ENCODE measurements around the gene SRSF10. TPM values are rescaled to one million over a fixed set of nuclear protein-coding genes. Genes with fewer than 3 reads are reported as not detected.

SRSF10 gene
- total and polyA plus RNA-seq, 2 of the 8 experiments (the other 6 are each of a cell fraction or from before 2014, with no cell fraction given), result 155 to 194 TPM

- TF ChIP-seq, protein P1, sequence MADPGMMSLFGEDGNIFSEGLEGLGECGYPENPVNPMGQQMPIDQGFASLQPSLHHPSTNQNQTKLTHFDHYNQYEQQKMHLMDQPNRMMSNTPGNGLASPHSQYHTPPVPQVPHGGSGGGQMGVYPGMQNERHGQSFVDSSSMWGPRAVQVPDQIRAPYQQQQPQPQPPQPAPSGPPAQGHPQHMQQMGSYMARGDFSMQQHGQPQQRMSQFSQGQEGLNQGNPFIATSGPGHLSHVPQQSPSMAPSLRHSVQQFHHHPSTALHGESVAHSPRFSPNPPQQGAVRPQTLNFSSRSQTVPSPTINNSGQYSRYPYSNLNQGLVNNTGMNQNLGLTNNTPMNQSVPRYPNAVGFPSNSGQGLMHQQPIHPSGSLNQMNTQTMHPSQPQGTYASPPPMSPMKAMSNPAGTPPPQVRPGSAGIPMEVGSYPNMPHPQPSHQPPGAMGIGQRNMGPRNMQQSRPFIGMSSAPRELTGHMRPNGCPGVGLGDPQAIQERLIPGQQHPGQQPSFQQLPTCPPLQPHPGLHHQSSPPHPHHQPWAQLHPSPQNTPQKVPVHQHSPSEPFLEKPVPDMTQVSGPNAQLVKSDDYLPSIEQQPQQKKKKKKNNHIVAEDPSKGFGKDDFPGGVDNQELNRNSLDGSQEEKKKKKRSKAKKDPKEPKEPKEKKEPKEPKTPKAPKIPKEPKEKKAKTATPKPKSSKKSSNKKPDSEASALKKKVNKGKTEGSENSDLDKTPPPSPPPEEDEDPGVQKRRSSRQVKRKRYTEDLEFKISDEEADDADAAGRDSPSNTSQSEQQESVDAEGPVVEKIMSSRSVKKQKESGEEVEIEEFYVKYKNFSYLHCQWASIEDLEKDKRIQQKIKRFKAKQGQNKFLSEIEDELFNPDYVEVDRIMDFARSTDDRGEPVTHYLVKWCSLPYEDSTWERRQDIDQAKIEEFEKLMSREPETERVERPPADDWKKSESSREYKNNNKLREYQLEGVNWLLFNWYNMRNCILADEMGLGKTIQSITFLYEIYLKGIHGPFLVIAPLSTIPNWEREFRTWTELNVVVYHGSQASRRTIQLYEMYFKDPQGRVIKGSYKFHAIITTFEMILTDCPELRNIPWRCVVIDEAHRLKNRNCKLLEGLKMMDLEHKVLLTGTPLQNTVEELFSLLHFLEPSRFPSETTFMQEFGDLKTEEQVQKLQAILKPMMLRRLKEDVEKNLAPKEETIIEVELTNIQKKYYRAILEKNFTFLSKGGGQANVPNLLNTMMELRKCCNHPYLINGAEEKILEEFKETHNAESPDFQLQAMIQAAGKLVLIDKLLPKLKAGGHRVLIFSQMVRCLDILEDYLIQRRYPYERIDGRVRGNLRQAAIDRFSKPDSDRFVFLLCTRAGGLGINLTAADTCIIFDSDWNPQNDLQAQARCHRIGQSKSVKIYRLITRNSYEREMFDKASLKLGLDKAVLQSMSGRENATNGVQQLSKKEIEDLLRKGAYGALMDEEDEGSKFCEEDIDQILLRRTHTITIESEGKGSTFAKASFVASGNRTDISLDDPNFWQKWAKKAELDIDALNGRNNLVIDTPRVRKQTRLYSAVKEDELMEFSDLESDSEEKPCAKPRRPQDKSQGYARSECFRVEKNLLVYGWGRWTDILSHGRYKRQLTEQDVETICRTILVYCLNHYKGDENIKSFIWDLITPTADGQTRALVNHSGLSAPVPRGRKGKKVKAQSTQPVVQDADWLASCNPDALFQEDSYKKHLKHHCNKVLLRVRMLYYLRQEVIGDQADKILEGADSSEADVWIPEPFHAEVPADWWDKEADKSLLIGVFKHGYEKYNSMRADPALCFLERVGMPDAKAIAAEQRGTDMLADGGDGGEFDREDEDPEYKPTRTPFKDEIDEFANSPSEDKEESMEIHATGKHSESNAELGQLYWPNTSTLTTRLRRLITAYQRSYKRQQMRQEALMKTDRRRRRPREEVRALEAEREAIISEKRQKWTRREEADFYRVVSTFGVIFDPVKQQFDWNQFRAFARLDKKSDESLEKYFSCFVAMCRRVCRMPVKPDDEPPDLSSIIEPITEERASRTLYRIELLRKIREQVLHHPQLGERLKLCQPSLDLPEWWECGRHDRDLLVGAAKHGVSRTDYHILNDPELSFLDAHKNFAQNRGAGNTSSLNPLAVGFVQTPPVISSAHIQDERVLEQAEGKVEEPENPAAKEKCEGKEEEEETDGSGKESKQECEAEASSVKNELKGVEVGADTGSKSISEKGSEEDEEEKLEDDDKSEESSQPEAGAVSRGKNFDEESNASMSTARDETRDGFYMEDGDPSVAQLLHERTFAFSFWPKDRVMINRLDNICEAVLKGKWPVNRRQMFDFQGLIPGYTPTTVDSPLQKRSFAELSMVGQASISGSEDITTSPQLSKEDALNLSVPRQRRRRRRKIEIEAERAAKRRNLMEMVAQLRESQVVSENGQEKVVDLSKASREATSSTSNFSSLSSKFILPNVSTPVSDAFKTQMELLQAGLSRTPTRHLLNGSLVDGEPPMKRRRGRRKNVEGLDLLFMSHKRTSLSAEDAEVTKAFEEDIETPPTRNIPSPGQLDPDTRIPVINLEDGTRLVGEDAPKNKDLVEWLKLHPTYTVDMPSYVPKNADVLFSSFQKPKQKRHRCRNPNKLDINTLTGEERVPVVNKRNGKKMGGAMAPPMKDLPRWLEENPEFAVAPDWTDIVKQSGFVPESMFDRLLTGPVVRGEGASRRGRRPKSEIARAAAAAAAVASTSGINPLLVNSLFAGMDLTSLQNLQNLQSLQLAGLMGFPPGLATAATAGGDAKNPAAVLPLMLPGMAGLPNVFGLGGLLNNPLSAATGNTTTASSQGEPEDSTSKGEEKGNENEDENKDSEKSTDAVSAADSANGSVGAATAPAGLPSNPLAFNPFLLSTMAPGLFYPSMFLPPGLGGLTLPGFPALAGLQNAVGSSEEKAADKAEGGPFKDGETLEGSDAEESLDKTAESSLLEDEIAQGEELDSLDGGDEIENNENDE (IDR thresholded peaks at IDR 0.05; ENCODE audit: insufficient replicate concordance, low read length), result no peak
- TF ChIP-seq NANOG (IDR thresholded peaks at IDR 0.05; ENCODE audit: insufficient read depth, low read depth, low read length, poor library complexity, severe bottlenecking) (no peak), NRF1 (IDR thresholded peaks at IDR 0.05; ENCODE audit: low read depth, low read length) (no peak), SAP30 (IDR thresholded peaks at IDR 0.05; ENCODE audit: insufficient read depth, insufficient replicate concordance, low read length) (no peak), EP300 (IDR thresholded peaks at IDR 0.05; ENCODE audit: borderline replicate concordance in 1 of 2, low read depth in 2 of 2, low read length in 2 of 2) (no peak), CHD2 (IDR thresholded peaks at IDR 0.05; ENCODE audit: low read length) (no peak), CBX8 (IDR thresholded peaks at IDR 0.05; ENCODE audit: borderline replicate concordance, low read depth, low read length) (no peak), RNF2 (IDR thresholded peaks at IDR 0.05; ENCODE audit: borderline replicate concordance, low read depth, low read length, missing control alignments, poor library complexity, severe bottlenecking) (no peak), HDAC6 (IDR thresholded peaks at IDR 0.05; ENCODE audit: low read depth, low read length) (no peak), BRCA1 (IDR thresholded peaks at IDR 0.05; ENCODE audit: low read depth, low read length) (no peak), YY1 (IDR thresholded peaks at IDR 0.05; ENCODE audit: low read depth, low read length) (no peak)
Measured at GRCh38 chr1:23997812-23998211, 17.7 kb upstream of the SRSF10 start (continued).

All from H1 (cell line).